H9 (cell line): ENCODE results near the gene MYO15A. TPM values are rescaled to one million over a fixed set of nuclear protein-coding genes. Genes with fewer than 3 reads are reported as not detected.
A peak's percentile ranks its signal among the peaks of the same experiment; 100 is the strongest.

Experiments used
- DNase-seq: peaks from one replicate; pipeline ENCODE4 v3.0.0-alpha.2; 2017
- H2AFZ ChIP-seq: one replicate; pipeline ENCODE4 v1.6.1; 2013; ENCODE audit warnings: mild to moderate bottlenecking, low read length, control low read depth, moderate library complexity
- H2AK5ac ChIP-seq: 2 replicates; pipeline ENCODE4 v1.6.1; 2013; ENCODE audit warnings: low read length, control low read depth, mixed read lengths; ENCODE audit not compliant: insufficient read length
- H2BK120ac ChIP-seq: one replicate; pipeline ENCODE4 v1.6.1; 2013; ENCODE audit warnings: low read depth, mild to moderate bottlenecking, low read length, control low read depth, inconsistent platforms; ENCODE audit not compliant: poor library complexity, severe bottlenecking
- H2BK12ac ChIP-seq: 2 replicates; pipeline ENCODE4 v1.6.1; 2013; ENCODE audit warnings: low read length, control low read depth, mixed read lengths, low read depth; ENCODE audit not compliant: insufficient read length
- H2BK15ac ChIP-seq: 2 replicates; pipeline ENCODE4 v1.6.1; 2013; ENCODE audit warnings: low read depth, low read length, control low read depth
- H2BK20ac ChIP-seq: one replicate; pipeline ENCODE4 v1.6.1; 2013; ENCODE audit warnings: low read depth, mild to moderate bottlenecking, low read length, control low read depth, inconsistent platforms; ENCODE audit not compliant: poor library complexity, severe bottlenecking
- H2BK5ac ChIP-seq: 2 replicates; pipeline ENCODE4 v1.6.1; 2013; ENCODE audit warnings: low read length, control low read depth, mixed read lengths; ENCODE audit not compliant: insufficient read length
- H3K14ac ChIP-seq: 2 replicates; pipeline ENCODE4 v1.6.1; 2013; ENCODE audit warnings: low read length, control low read depth; ENCODE audit not compliant: insufficient read depth
- H3K18ac ChIP-seq: 2 replicates; pipeline ENCODE4 v1.6.1; 2013; ENCODE audit warnings: low read depth, mild to moderate bottlenecking, mixed read lengths, low read length, control low read depth; ENCODE audit not compliant: insufficient read length
- H3K23ac ChIP-seq: 2 replicates; pipeline ENCODE4 v1.6.1; 2013; ENCODE audit warnings: low read length, control low read depth, mixed read lengths, low read depth; ENCODE audit not compliant: insufficient read length
- H3K23me2 ChIP-seq: 2 replicates; pipeline ENCODE4 v1.6.1; 2013; ENCODE audit warnings: low read depth, mild to moderate bottlenecking, mixed read lengths, low read length, control low read depth; ENCODE audit not compliant: insufficient read length, poor library complexity, severe bottlenecking
- H3K27ac ChIP-seq: 2 replicates; pipeline ENCODE4 v1.5.1; 2013; ENCODE audit warnings: low read length, control low read depth, mixed read lengths, low read depth; ENCODE audit not compliant: insufficient read length
- H3K27me3 ChIP-seq: 2 replicates; pipeline ENCODE4 v1.6.1; 2013; ENCODE audit warnings: low read length, control low read depth, inconsistent platforms; ENCODE audit not compliant: insufficient read depth
- H3K4ac ChIP-seq: 2 replicates; pipeline ENCODE4 v1.6.1; 2013; ENCODE audit warnings: low read depth, mild to moderate bottlenecking, control low read depth, inconsistent platforms, low read length, moderate library complexity
- H3K4me1 ChIP-seq: 2 replicates; pipeline ENCODE4 v1.6.1; 2013; ENCODE audit warnings: low read length, control low read depth, inconsistent platforms; ENCODE audit not compliant: insufficient read depth
- H3K4me2 ChIP-seq: 2 replicates; pipeline ENCODE4 v1.6.1; 2013; ENCODE audit warnings: low read length, control low read depth, mixed read lengths; ENCODE audit not compliant: insufficient read length, insufficient read depth
- H3K56ac ChIP-seq: 2 replicates; pipeline ENCODE4 v1.6.1; 2013; ENCODE audit warnings: low read depth, mild to moderate bottlenecking, mixed read lengths, low read length, control low read depth; ENCODE audit not compliant: insufficient read length
- H3K79me1 ChIP-seq: 2 replicates; pipeline ENCODE4 v1.6.1; 2013; ENCODE audit warnings: low read depth, mild to moderate bottlenecking, moderate library complexity, low read length, control low read depth, inconsistent platforms; ENCODE audit not compliant: insufficient read depth, poor library complexity, severe bottlenecking
- H3K79me2 ChIP-seq: 2 replicates; pipeline ENCODE4 v1.6.1; 2013; ENCODE audit warnings: low read length, control low read depth, inconsistent platforms; ENCODE audit not compliant: insufficient read depth
- H3K9ac ChIP-seq: 2 replicates; pipeline ENCODE4 v1.6.1; 2013; ENCODE audit warnings: low read length, control low read depth, mixed read lengths; ENCODE audit not compliant: insufficient read length; ENCODE audit errors: extremely low read depth
- H3K9me3 ChIP-seq: one replicate; pipeline ENCODE4 v1.6.1; 2013; ENCODE audit warnings: low read depth, low read length, inconsistent platforms; ENCODE audit not compliant: control insufficient read depth
- H3T11ph ChIP-seq: one replicate; pipeline ENCODE4 v1.6.1; 2013; ENCODE audit warnings: mild to moderate bottlenecking, low read length, control low read depth, inconsistent platforms
- H4K20me1 ChIP-seq: one replicate; pipeline ENCODE4 v1.6.1; 2013; ENCODE audit not compliant: control insufficient read depth, insufficient read length, insufficient read depth
- H4K5ac ChIP-seq: 2 replicates; pipeline ENCODE4 v1.6.1; 2013; ENCODE audit warnings: low read depth, mild to moderate bottlenecking, mixed read lengths, low read length, control low read depth; ENCODE audit not compliant: insufficient read length
- H4K8ac ChIP-seq: replicated peaks from 2 replicates; pipeline ENCODE4 v1.6.1; 2013; ENCODE audit warnings: low read length, control low read depth, mixed read lengths, low read depth; ENCODE audit not compliant: insufficient read length
- H4K91ac ChIP-seq: 2 replicates; pipeline ENCODE4 v1.6.1; 2013; ENCODE audit warnings: low read depth, mild to moderate bottlenecking, moderate library complexity, mixed read lengths, low read length, control low read depth; ENCODE audit not compliant: insufficient read length
- H3K27ac Mint-ChIP-seq, 3 experiments: 2 replicates in 2 of 3; 3 replicates in 1 of 3; pipeline ENCODE4 v1.8.0; 2020 to 2021; ENCODE audit warnings: mixed read lengths in 3 of 3, mild to moderate bottlenecking in 1 of 3, moderate library complexity in 1 of 3
- H3K27me3 Mint-ChIP-seq: 2 replicates; pipeline ENCODE4 v1.8.0; 2021; ENCODE audit warnings: low read depth, mild to moderate bottlenecking, moderate library complexity, mixed read lengths
- H3K36me3 Mint-ChIP-seq, 3 experiments: 2 replicates in 2 of 3; 3 replicates in 1 of 3; pipeline ENCODE4 v1.8.0; 2020 to 2021; ENCODE audit warnings: low read depth in 3 of 3, mixed read lengths in 3 of 3; ENCODE audit not compliant: insufficient read depth in 1 of 3
- H3K4me1 Mint-ChIP-seq, 2 experiments: 2 replicates each; pipeline ENCODE4 v1.8.0; 2020; ENCODE audit warnings: mixed read lengths in 2 of 2
- H3K4me3 Mint-ChIP-seq, 2 experiments: 2 replicates in 1 of 2; 3 replicates in 1 of 2; pipeline ENCODE4 v1.8.0; 2020 to 2021; ENCODE audit warnings: mild to moderate bottlenecking in 2 of 2, mixed read lengths in 2 of 2, moderate library complexity in 1 of 2
- H3K9me3 Mint-ChIP-seq, 2 experiments: 2 replicates in 1 of 2; 3 replicates in 1 of 2; pipeline ENCODE4 v1.8.0; 2020; ENCODE audit warnings: mild to moderate bottlenecking in 2 of 2, mixed read lengths in 2 of 2, moderate library complexity in 1 of 2
- WGBS: extraction: QIAGEN DNeasy Blood & Tissue Kit; methylation state at CpG from one replicate; pipeline ENCODE4 v1.1.7; 2013; ENCODE audit warnings: missing lambda C conversion rate, low lambda C conversion rate, mixed read lengths; ENCODE audit not compliant: insufficient read length; ENCODE audit errors: extremely low coverage; 5-methylcytosine and 5-hydroxymethylcytosine counted together
- total RNA-seq: library from RNA; stranded (reverse); gene quantifications from 2 replicates; pipeline ENCODE4 v1.2.1, GENCODE V29; 2021
- TF ChIP-seq, protein P1 (sequence below): fragments of 200-600 bp; sonication (generic); conservative IDR thresholded peaks from 3 replicates; pipeline ENCODE4 v1.8.0; 2021; ENCODE audit warnings: antibody characterized with exemption, mild to moderate bottlenecking

Gene MYO15A
- total RNA-seq, 1 experiment from 2014 or later = 2.5 TPM

DNA sequence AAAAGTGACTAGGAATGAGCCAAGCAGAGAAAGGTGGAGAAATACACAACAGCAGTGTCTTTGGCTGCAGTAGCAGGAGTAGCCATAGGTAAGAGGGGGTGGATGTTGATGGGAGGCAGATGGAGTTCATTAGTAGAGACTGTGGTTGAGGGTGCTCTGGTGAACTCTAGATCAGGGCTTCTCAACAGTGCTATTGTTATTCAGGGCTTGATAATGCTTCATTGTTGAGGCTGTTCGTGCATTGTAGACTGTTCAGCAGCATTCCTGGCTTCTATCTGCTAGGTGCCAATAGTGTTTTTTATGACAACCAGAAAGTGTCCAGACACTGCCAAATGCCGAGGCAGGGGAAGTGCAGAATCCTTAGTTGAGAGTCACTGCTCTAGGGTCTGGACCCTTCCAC is 78.7 kb downstream of the MYO15A start:
- Histone ChIP-seq H3K79me2 (peaks cover 51% of the 10 kb centered on the region; the same call in 1 of the 2 replicates), H2BK15ac (no peak overlapping the region), H3K9me3 (no peaks in the 10 kb centered on the region), H2AK5ac (no peak overlapping the region), H4K8ac (no peak overlapping the region), H3K27ac (no peak overlapping the region), H2BK120ac (no peak overlapping the region), H4K5ac (no peak overlapping the region), H3K27me3 (no peaks in the 10 kb centered on the region), H3K14ac (no peak overlapping the region), H3K56ac (no peak overlapping the region), H3K23me2 (peaks cover 21% of the 10 kb centered on the region), H3K4me2 (peak overlapping the region; percentile 72), H3K18ac (no peak overlapping the region), H3K4me1 (peaks cover 9% of the 10 kb centered on the region; the same call in 1 of the 2 replicates), H2BK12ac (no peak overlapping the region), H2BK5ac (no peak overlapping the region), H4K20me1 (no peaks in the 10 kb centered on the region), H3T11ph (no peak overlapping the region), H2AFZ (no peak overlapping the region), H3K23ac (no peak overlapping the region), H3K79me1 (peaks cover 17% of the 10 kb centered on the region), H3K9ac (no peak overlapping the region), H3K4ac (no peak overlapping the region), H4K91ac (no peak overlapping the region), H2BK20ac (no peak overlapping the region)
- WGBS = no CpG with 5 or more reads among the region's 2 CpGs
- Mint-ChIP-seq H3K27me3 (no peaks in the 10 kb centered on the region), H3K4me1 (peaks cover 41 to 43% of the 10 kb centered on the region in 2 experiments), H3K27ac (no peak overlapping the region; a peak in 1 of 7 replicates), H3K4me3 (peak overlapping the region; percentile 92 to 95; a peak in 4 of 5 replicates), H3K36me3 (peaks cover 19 to 57% (median 35%) of the 10 kb centered on the region in 3 experiments; a peak in 6 of 7 replicates), H3K9me3 (no peaks in the 10 kb centered on the region; a peak in 1 of 5 replicates)
- TF ChIP-seq, protein P1, sequence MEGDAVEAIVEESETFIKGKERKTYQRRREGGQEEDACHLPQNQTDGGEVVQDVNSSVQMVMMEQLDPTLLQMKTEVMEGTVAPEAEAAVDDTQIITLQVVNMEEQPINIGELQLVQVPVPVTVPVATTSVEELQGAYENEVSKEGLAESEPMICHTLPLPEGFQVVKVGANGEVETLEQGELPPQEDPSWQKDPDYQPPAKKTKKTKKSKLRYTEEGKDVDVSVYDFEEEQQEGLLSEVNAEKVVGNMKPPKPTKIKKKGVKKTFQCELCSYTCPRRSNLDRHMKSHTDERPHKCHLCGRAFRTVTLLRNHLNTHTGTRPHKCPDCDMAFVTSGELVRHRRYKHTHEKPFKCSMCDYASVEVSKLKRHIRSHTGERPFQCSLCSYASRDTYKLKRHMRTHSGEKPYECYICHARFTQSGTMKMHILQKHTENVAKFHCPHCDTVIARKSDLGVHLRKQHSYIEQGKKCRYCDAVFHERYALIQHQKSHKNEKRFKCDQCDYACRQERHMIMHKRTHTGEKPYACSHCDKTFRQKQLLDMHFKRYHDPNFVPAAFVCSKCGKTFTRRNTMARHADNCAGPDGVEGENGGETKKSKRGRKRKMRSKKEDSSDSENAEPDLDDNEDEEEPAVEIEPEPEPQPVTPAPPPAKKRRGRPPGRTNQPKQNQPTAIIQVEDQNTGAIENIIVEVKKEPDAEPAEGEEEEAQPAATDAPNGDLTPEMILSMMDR = no peak
- no peak for DNase-seq
